GM12878 (cell line): ENCODE data around the gene TMEM176A. TPM values are rescaled to one million over a fixed set of nuclear protein-coding genes. Genes with fewer than 3 reads are reported as not detected.

Experiments used
- ATF7 ChIP-seq: fragments of 450-650 bp; IDR thresholded peaks from 2 replicates; pipeline ENCODE4 v1.6.1; 2016; ENCODE audit warnings: low read depth, mild to moderate bottlenecking
- EP300 ChIP-seq, 2 experiments: fragments of 150-350 bp in 1 of 2; IDR thresholded peaks; 2 replicates each; pipeline ENCODE4 v1.6.1; 2011 to 2012; ENCODE audit warnings: low read depth in 2 of 2, low read length in 2 of 2, borderline replicate concordance in 1 of 2, improper control_type of control experiment in 1 of 2, inconsistent platforms in 1 of 2; ENCODE audit not compliant: control insufficient read depth in 1 of 2
- GABPA ChIP-seq: IDR thresholded peaks from 2 replicates; pipeline ENCODE4 v1.6.1; 2014; ENCODE audit warnings: antibody characterized with exemption, low read depth, mild to moderate bottlenecking, inconsistent platforms
- SMC3 ChIP-seq: IDR thresholded peaks from 2 replicates; pipeline ENCODE4 v1.6.1; 2011; ENCODE audit warnings: low read length, improper control_type of control experiment, borderline replicate concordance
- SUZ12 ChIP-seq: fragments of 200-600 bp; sonication (generic); IDR thresholded peaks from one replicate; pipeline ENCODE4 v1.6.1; 2018; ENCODE audit warnings: antibody characterized with exemption, mild to moderate bottlenecking; ENCODE audit not compliant: unreplicated experiment
- TBL1XR1 ChIP-seq: IDR thresholded peaks from 2 replicates; pipeline ENCODE4 v1.6.1; 2012; ENCODE audit warnings: low read depth, low read length, improper control_type of control experiment
- TCF3 ChIP-seq: IDR thresholded peaks from 2 replicates; pipeline ENCODE4 v1.6.1; 2012; ENCODE audit warnings: low read depth, mild to moderate bottlenecking, low read length, borderline replicate concordance; ENCODE audit not compliant: insufficient read depth
- ZBED1 ChIP-seq: IDR thresholded peaks from 2 replicates; pipeline ENCODE4 v1.6.1; 2016; ENCODE audit warnings: borderline replicate concordance
- polyA plus RNA-seq, 11 experiments: library from polyadenylated mRNA; depleted of rRNA in 4 of 11; unstranded in 6 of 11; stranded (reverse) in 5 of 11; fragments of >200 nt; fragmentation: Nextera tagmentation in 4 of 11; fragmentation: Illumina TruSeq in 1 of 11; extraction: Ambion mirVana in 4 of 11; extraction: Trizol in 1 of 11; gene quantifications; 1 replicate in 1 of 11; 2 replicates in 10 of 11; pipeline versions ENCODE4 v1.2.1 to v1.2.3, GENCODE V29; 2011 to 2016; ENCODE audit warnings: inconsistent platforms in 2 of 11, missing spikeins in 2 of 11, low read depth in 1 of 11
- total RNA-seq, 4 experiments: library from RNA; depleted of rRNA in 3 of 4; stranded (reverse); fragments of >200 nt in 3 of 4; fragmentation: Illumina TruSeq in 1 of 4; extraction: Trizol in 1 of 4; gene quantifications; 2 replicates each; pipeline versions ENCODE4 v1.2.1 to v1.2.3, GENCODE V29; 2013 to 2021
- TF ChIP-seq, protein P1 (sequence below): fragments of 450-650 bp; formaldehyde crosslinking; IDR thresholded peaks from 2 replicates; pipeline ENCODE4 v1.4.0; 2020; ENCODE audit warnings: mild to moderate bottlenecking, moderate library complexity
- TF ChIP-seq, protein P2 (sequence below): IDR thresholded peaks from 2 replicates; pipeline ENCODE4 v1.6.1; 2011; ENCODE audit warnings: borderline replicate concordance, low read depth, mild to moderate bottlenecking, moderate library complexity, low read length; ENCODE audit not compliant: insufficient read depth, poor library complexity, severe bottlenecking
- TF ChIP-seq, protein P3 (sequence below): IDR thresholded peaks from 2 replicates; pipeline ENCODE4 v1.6.1; 2012; ENCODE audit warnings: low read depth, low read length, improper control_type of control experiment

Gene TMEM176A
- total and polyA plus RNA-seq, 10 of the 15 experiments (the other 5 are each of a cell fraction or from before 2014, with no cell fraction given) = not detected

DNA sequence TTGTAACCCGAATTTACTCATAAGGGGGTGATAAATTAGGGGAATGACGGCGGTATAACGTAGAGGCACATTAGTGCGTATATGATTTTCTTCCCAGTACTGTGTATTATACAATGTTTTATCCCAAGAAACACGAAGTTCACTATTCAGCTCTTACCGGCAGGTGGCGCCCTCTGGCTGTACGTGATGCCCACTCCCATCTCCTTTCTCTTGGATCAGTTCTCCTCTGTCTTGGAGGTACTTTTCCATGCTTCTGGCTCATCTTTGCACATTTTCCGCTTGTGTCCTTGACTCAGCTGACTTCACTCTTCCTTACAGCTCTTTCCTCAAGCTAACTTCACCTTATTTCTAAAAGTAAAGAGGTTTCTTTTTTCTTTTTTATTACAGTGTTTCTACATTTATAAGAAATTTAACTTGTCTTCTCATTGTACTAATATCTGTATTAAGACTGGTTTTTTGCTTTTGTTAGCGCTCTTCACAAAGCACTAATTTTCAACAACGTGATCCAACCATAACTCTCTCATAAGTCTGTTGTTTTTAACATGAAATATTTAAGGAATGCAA is 21.7 kb upstream of the TMEM176A start (continued):
- TF ChIP-seq, protein P1, sequence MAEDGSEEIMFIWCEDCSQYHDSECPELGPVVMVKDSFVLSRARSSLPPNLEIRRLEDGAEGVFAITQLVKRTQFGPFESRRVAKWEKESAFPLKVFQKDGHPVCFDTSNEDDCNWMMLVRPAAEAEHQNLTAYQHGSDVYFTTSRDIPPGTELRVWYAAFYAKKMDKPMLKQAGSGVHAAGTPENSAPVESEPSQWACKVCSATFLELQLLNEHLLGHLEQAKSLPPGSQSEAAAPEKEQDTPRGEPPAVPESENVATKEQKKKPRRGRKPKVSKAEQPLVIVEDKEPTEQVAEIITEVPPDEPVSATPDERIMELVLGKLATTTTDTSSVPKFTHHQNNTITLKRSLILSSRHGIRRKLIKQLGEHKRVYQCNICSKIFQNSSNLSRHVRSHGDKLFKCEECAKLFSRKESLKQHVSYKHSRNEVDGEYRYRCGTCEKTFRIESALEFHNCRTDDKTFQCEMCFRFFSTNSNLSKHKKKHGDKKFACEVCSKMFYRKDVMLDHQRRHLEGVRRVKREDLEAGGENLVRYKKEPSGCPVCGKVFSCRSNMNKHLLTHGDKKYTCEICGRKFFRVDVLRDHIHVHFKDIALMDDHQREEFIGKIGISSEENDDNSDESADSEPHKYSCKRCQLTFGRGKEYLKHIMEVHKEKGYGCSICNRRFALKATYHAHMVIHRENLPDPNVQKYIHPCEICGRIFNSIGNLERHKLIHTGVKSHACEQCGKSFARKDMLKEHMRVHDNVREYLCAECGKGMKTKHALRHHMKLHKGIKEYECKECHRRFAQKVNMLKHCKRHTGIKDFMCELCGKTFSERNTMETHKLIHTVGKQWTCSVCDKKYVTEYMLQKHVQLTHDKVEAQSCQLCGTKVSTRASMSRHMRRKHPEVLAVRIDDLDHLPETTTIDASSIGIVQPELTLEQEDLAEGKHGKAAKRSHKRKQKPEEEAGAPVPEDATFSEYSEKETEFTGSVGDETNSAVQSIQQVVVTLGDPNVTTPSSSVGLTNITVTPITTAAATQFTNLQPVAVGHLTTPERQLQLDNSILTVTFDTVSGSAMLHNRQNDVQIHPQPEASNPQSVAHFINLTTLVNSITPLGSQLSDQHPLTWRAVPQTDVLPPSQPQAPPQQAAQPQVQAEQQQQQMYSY = no peak
- TF ChIP-seq EP300 (IDR thresholded peaks at IDR 0.05; ENCODE audit: borderline replicate concordance in 1 of 2, control insufficient read depth in 1 of 2, low read depth in 2 of 2, low read length in 2 of 2) (no peak), TCF3 (no peak), SMC3 (peak; percentile 68; the same call in 1 of the 2 replicates), ZBED1 (no peak), GABPA (no peak), TBL1XR1 (no peak), ATF7 (no peak), SUZ12 (no peak)
- TF ChIP-seq, protein P2, sequence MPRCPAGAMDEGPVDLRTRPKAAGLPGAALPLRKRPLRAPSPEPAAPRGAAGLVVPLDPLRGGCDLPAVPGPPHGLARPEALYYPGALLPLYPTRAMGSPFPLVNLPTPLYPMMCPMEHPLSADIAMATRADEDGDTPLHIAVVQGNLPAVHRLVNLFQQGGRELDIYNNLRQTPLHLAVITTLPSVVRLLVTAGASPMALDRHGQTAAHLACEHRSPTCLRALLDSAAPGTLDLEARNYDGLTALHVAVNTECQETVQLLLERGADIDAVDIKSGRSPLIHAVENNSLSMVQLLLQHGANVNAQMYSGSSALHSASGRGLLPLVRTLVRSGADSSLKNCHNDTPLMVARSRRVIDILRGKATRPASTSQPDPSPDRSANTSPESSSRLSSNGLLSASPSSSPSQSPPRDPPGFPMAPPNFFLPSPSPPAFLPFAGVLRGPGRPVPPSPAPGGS = peak; percentile 22
- TF ChIP-seq, protein P3, sequence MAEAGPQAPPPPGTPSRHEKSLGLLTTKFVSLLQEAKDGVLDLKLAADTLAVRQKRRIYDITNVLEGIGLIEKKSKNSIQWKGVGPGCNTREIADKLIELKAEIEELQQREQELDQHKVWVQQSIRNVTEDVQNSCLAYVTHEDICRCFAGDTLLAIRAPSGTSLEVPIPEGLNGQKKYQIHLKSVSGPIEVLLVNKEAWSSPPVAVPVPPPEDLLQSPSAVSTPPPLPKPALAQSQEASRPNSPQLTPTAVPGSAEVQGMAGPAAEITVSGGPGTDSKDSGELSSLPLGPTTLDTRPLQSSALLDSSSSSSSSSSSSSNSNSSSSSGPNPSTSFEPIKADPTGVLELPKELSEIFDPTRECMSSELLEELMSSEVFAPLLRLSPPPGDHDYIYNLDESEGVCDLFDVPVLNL = no peak
- TF ChIP-seq, all 136 proteins: peak for 7
